Epithelial cell of esophagus (primary cell): ENCODE data around the gene PDE4A.
A peak's percentile ranks its signal among the peaks of the same experiment; 100 is the strongest.

Experiments
- DNase-seq: peaks from one replicate; pipeline ENCODE4 v3.0.0; 2010; ENCODE audit warnings: low read depth
- H3K4me3 ChIP-seq: 2 replicates; pipeline ENCODE4 v1.5.1; 2011; ENCODE audit warnings: mild to moderate bottlenecking, low read length, control low read depth
- TF ChIP-seq, protein P1 (sequence below): IDR thresholded peaks from 2 replicates; pipeline ENCODE4 v1.5.1; 2011; ENCODE audit warnings: low read depth, mild to moderate bottlenecking, low read length, control low read depth, inconsistent platforms; ENCODE audit not compliant: insufficient read depth; ENCODE audit errors: missing control alignments

Gene PDE4A

DNA sequence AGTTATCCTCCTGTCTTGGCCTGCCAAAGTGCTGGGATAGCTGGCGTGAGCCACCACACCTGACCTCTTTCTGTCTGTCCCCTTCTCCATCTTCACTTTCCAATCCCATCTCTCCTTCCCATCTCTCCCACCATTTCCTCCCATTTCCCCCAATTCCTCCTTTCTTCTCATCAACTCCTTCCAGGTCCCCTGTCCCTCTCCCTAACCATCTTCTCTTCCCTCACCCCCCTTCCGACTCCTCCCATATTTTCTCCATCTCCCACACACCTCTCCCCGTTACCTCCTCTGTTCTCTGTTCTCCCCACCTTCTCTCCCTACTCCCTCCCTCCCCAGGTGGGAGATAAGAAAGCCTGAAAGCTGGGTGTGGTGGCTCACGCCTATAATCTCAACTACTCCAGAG, 42.2 kb downstream of the PDE4A start:
- no peak for DNase-seq
- H3K4me3 ChIP-seq: no peak overlapping the region
- TF ChIP-seq, protein P1, sequence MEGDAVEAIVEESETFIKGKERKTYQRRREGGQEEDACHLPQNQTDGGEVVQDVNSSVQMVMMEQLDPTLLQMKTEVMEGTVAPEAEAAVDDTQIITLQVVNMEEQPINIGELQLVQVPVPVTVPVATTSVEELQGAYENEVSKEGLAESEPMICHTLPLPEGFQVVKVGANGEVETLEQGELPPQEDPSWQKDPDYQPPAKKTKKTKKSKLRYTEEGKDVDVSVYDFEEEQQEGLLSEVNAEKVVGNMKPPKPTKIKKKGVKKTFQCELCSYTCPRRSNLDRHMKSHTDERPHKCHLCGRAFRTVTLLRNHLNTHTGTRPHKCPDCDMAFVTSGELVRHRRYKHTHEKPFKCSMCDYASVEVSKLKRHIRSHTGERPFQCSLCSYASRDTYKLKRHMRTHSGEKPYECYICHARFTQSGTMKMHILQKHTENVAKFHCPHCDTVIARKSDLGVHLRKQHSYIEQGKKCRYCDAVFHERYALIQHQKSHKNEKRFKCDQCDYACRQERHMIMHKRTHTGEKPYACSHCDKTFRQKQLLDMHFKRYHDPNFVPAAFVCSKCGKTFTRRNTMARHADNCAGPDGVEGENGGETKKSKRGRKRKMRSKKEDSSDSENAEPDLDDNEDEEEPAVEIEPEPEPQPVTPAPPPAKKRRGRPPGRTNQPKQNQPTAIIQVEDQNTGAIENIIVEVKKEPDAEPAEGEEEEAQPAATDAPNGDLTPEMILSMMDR: no peak

DNA sequence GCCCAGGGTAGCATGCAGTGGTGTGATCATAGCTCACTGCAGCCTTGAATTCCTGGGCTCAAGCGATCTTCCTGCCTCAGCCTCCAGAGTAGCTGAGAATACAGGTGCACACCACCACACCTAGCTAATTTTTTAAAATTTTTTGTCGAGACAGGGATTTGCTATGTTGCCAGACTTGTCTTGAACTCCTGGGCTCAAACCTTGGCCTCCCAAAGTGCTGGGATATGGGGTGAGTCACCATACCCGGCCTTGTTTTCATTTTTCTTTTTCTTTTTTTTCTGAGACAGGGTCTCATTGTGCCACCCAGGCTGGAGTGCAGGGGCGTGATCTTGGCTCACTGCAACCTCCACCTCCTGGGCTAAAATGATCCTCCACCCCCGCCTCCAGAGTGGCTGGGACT, 44.1 kb downstream of the PDE4A start:
- DNase-seq: no peak
- TF ChIP-seq, protein P1: no peak
- H3K4me3 ChIP-seq: no peak overlapping the region

DNA sequence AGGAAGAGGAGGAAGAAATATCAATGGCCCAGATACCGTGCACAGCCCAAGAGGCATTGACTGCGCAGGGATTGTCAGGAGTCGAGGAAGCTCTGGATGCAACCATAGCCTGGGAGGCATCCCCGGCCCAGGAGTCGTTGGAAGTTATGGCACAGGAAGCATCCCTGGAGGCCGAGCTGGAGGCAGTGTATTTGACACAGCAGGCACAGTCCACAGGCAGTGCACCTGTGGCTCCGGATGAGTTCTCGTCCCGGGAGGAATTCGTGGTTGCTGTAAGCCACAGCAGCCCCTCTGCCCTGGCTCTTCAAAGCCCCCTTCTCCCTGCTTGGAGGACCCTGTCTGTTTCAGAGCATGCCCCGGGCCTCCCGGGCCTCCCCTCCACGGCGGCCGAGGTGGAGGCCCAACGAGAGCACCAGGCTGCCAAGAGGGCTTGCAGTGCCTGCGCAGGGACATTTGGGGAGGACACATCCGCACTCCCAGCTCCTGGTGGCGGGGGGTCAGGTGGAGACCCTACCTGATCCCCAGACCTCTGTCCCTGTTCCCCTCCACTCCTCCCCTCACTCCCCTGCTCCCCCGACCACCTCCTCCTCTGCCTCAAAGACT, 46.9 kb downstream of the PDE4A start:
- no peak for DNase-seq
- TF ChIP-seq, protein P1: no peak
- H3K4me3 ChIP-seq: no peak overlapping the region

DNA sequence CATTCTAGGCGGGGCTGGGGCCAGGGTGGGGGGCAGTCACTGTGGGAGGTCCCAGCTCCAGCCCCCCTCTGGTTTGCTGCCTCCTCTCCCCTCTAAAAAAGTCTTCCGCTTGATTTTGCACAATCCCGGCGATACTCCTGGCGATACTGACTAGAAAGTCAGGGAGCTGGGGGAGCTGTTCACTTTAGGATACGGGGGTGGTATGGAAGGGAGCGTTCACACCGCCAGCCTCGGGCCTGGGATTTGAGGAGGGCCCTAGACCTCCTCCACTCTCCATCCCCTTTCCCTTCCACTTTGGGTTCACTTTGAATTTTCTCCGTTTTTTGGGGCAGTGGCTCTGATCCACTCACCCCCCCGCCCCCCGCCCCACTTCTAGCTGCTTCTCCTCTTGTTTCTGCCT, 47.8 kb downstream of the PDE4A start:
- no peak for DNase-seq
- H3K4me3 ChIP-seq: no peak overlapping the region
- TF ChIP-seq, protein P1: no peak

DNA sequence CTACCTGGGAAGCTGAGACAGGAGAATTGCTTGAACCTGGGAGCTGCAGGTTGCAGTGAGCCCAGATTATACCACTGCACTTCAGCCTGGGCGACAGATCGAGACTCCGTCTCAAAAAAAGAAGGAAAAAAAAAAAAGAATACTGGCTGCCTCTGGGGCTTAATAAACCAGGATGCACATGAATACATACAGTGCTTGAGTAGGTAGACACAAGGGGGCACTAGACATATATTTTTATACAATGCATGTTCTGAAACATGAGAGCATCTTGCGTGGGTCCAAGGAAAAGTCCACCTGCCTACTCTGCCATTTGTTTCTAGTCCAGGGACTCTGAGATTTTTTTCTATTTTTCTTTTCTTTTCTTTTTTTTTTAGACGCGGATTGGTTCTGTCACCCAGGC, 51.6 kb downstream of the PDE4A start:
- no peak overlapping the region for H3K4me3 ChIP-seq
- TF ChIP-seq, protein P1: peak; percentile 48
- DNase-seq: peak; percentile 68

DNA sequence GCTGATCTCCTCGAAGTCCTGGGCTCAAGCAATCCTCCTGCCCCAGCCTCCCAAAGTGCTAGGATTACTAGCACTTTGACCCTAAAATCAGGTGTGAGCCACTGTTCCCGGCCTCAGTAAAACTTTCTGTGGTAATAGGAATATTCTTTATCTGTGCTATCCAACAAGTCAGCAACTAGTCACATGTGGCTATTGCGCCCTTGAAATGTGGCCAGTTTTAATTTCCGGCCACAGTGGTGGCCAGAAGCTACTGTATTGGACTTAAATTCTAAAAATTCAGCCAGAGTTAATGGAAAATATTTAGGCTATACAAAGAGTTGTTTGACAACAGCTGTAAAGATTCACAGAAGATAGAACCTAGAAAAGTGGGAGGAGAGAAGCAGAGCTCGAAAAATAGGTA, 52.9 kb downstream of the PDE4A start:
- no peak for DNase-seq
- TF ChIP-seq, protein P1: no peak
- H3K4me3 ChIP-seq: no peak overlapping the region

DNA sequence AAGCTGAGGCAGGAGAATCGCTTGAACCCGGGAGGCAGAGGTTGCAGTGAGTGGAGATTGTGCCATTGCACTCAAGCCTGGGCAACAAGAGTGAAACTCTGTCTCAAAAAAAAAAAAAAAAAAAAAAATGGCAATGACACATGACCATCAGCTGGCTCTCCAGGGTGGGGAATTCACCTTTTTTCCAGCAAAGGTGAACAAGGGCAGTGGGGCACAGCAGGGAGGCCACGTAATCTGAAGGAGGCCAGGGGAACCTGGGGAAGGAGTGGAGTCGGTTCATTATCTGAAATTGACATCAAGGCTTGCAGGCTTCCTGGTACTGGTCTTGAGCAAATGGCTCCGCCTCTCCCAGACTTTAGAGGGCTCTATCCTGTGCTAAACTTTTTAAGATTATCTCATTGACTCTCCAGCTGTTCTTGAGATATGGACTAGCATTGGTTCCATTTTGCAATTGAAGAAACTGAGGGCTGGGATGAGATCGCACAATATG, 54.7 kb downstream of the PDE4A start:
- no peak overlapping the region for H3K4me3 ChIP-seq
- TF ChIP-seq, protein P1: no peak

More for the DNA sequence above, 54.7 kb downstream of the PDE4A start:
- DNase-seq: no peak
